MM.1S (cell line): Measurements from ENCODE around the gene NRAP.

Experiments used
- CTCF ChIP-seq: fragments of 300-600 bp; sonication (generic); IDR thresholded peaks from 2 replicates; pipeline ENCODE4 v1.5.1; 2016; ENCODE audit warnings: antibody characterized with exemption, low read length, mixed read lengths
- EZH2 ChIP-seq: fragments of 300-600 bp; sonication (generic); optimal IDR thresholded peaks from 2 replicates; pipeline ENCODE3; 2017; ENCODE audit warnings: low read depth, mild to moderate bottlenecking, antibody characterized with exemption, low read length, mixed read lengths
- EZH2phosphoT487 ChIP-seq: fragments of 300-600 bp; sonication (generic); IDR thresholded peaks from 2 replicates; pipeline ENCODE4 v1.6.1; 2018; ENCODE audit warnings: antibody characterized with exemption, low read length

DNA sequence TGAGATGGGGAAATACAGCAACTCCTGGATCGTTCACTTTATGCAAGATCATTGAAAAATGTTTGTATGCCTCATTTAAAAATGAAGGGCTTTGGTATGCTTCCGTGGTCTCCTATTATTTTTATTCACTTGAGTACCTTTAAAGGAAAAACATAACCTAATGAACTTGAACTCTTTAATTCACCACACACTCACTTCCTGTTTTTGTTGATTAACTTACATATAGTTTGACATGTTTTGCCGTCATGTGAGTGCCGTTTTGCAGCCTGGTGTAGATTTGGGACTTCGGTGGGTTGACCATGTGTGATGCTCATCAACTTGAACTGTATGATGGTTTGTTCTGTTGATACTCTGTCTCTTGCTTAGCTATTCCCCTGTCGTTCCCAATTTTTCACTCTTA is 44.8 kb upstream of the NRAP start:
- no peak for TF ChIP-seq CTCF
- no peak for TF ChIP-seq EZH2
- TF ChIP-seq EZH2phosphoT487: no peak
